Suppressor macrophage treated with lipopolysaccharide for 1 hour (primary cell): ENCODE results near the gene SDCCAG8.

Experiments
- DNase-seq, 3 donors: peaks; one replicate each; pipeline ENCODE4 v3.0.0-alpha.2; 2020 to 2022

Gene SDCCAG8

GRCh38 chr1:243394066-243394465 is 138.2 kb downstream of the SDCCAG8 start:
- no peak for DNase-seq

GRCh38 chr1:243394601-243395464 is 139.0 kb downstream of the SDCCAG8 start:
- no peak for DNase-seq

- DNase-seq: no peak
These were observed 140.6 kb downstream of the SDCCAG8 start for GRCh38 chr1:243396424-243396823.

GRCh38 chr1:243396876-243397275 is 141.0 kb downstream of the SDCCAG8 start:
- no peak for DNase-seq

GRCh38 chr1:243397613-243398321 is 141.9 kb downstream of the SDCCAG8 start:
- DNase-seq: no peak

- DNase-seq: no peak
These were observed 143.8 kb downstream of the SDCCAG8 start for GRCh38 chr1:243399561-243400155.

GRCh38 chr1:243402868-243403267 is 147.0 kb downstream of the SDCCAG8 start:
- no peak for DNase-seq

GRCh38 chr1:243406424-243406823 is 150.6 kb downstream of the SDCCAG8 start:
- DNase-seq: no peak

GRCh38 chr1:243407284-243408018 is 151.6 kb downstream of the SDCCAG8 start:
- peak; percentile 7 to 73 (median 58) for DNase-seq

GRCh38 chr1:243408479-243408878 is 152.6 kb downstream of the SDCCAG8 start:
- no peak for DNase-seq

- DNase-seq: no peak
These were observed 153.4 kb downstream of the SDCCAG8 start for GRCh38 chr1:243409284-243409683.

GRCh38 chr1:243411472-243411871 is 155.6 kb downstream of the SDCCAG8 start:
- no peak for DNase-seq

GRCh38 chr1:243413431-243414151 is 157.8 kb downstream of the SDCCAG8 start:
- no peak for DNase-seq

GRCh38 chr1:243414152-243414494 is 158.3 kb downstream of the SDCCAG8 start:
- no peak for DNase-seq

- DNase-seq: no peak
These were observed 160.0 kb downstream of the SDCCAG8 start for GRCh38 chr1:243415663-243416408.

- DNase-seq: no peak
These were observed 160.7 kb downstream of the SDCCAG8 start for GRCh38 chr1:243416495-243416894.

- DNase-seq: peak; percentile 32 to 80 (median 58)
These were observed 164.4 kb downstream of the SDCCAG8 start for GRCh38 chr1:243420016-243420945.

GRCh38 chr1:243420946-243421685 is 165.3 kb downstream of the SDCCAG8 start:
- peak; percentile 31 to 83 (median 53) for DNase-seq

- DNase-seq: peak; percentile 27 to 41 (median 39)
These were observed 165.9 kb downstream of the SDCCAG8 start for GRCh38 chr1:243421784-243422183.

- no peak for DNase-seq
These were observed 166.5 kb downstream of the SDCCAG8 start for GRCh38 chr1:243422362-243422761.
